HG02840 (cell line): ENCODE measurements around the gene EML6.

Source experiments
- ATAC-seq: cut with Tn5 transposase; IDR thresholded peaks from one replicate; pipeline ENCODE4 v1.9.1; 2021; ENCODE audit warnings: mild to moderate bottlenecking, moderate library complexity, moderate number of reproducible peaks; ENCODE audit not compliant: unreplicated experiment, low FRiP score

The EML6 gene

GRCh38 chr2:54789878-54790277 is 66.4 kb downstream of the EML6 start:
- ATAC-seq = no peak

- no peak for ATAC-seq
These were observed 68.4 kb downstream of the EML6 start for GRCh38 chr2:54791831-54792230.

GRCh38 chr2:54797307-54797706 is 73.8 kb downstream of the EML6 start:
- ATAC-seq = no peak

GRCh38 chr2:54801352-54801751 is 77.9 kb downstream of the EML6 start:
- ATAC-seq = no peak

GRCh38 chr2:54803783-54804751 is 80.6 kb downstream of the EML6 start:
- no peak for ATAC-seq

GRCh38 chr2:54805255-54805654 is 81.8 kb downstream of the EML6 start:
- no peak for ATAC-seq

- ATAC-seq = no peak
These were observed 83.5 kb downstream of the EML6 start for GRCh38 chr2:54806975-54807374.

GRCh38 chr2:54808661-54809060 is 85.2 kb downstream of the EML6 start:
- no peak for ATAC-seq

GRCh38 chr2:54809819-54810218 is 86.4 kb downstream of the EML6 start:
- no peak for ATAC-seq

- no peak for ATAC-seq
These were observed 86.8 kb downstream of the EML6 start for GRCh38 chr2:54810246-54810645.

GRCh38 chr2:54813584-54813983 is 90.1 kb downstream of the EML6 start:
- no peak for ATAC-seq

GRCh38 chr2:54814389-54815147 is 91.1 kb downstream of the EML6 start:
- no peak for ATAC-seq

- no peak for ATAC-seq
These were observed 91.7 kb downstream of the EML6 start for GRCh38 chr2:54815148-54815539.

- ATAC-seq = no peak
These were observed 94.8 kb downstream of the EML6 start for GRCh38 chr2:54818226-54818625.

GRCh38 chr2:54820558-54820957 is 97.1 kb downstream of the EML6 start:
- no peak for ATAC-seq

- no peak for ATAC-seq
These were observed 101.1 kb downstream of the EML6 start for GRCh38 chr2:54824567-54824966.

GRCh38 chr2:54830546-54830945 is 107.1 kb downstream of the EML6 start:
- ATAC-seq = no peak

- no peak for ATAC-seq
These were observed 108.0 kb downstream of the EML6 start for GRCh38 chr2:54831480-54831879.

GRCh38 chr2:54834721-54835120 is 111.3 kb downstream of the EML6 start:
- no peak for ATAC-seq

- ATAC-seq = no peak
These were observed 113.0 kb downstream of the EML6 start for GRCh38 chr2:54836477-54836876.

GRCh38 chr2:54838585-54839035 is 115.1 kb downstream of the EML6 start:
- ATAC-seq = no peak
